GM10847 (cell line): Measurements from ENCODE around the gene BAIAP3.

Experiments used
- POLR2A ChIP-seq: IDR thresholded peaks from 2 replicates; pipeline ENCODE4 v1.6.1; 2011; ENCODE audit not compliant: insufficient read length; ENCODE audit errors: extremely low read depth

BAIAP3 gene

GRCh38 chr16:1324286-1324826 lies 9.1 kb upstream of the BAIAP3 start:
- TF ChIP-seq POLR2A, result no peak

DNA sequence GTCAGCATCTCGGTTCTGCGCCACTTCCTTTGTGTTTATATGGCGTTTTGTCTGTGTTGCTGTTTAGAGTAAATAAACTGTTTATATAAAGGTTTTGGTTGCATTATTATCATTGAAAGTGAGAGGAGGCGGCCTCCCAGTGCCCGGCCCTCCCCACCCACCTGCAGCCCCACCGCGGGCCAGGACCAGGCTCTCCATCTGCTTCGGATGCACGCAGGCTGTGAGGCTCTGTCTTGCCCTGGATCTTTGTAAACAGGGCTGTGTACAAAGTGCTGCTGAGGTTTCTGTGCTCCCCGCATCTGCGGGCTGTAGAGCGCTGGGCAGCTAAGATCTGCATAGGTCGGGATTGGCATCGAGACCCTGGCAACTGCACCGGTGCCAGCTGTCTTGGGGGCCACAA lies 8.2 kb upstream of the BAIAP3 start:
- TF ChIP-seq POLR2A, result no peak

- TF ChIP-seq POLR2A, result no peak
Observed at GRCh38 chr16:1325673-1326371, 7.6 kb upstream of the BAIAP3 start.

DNA sequence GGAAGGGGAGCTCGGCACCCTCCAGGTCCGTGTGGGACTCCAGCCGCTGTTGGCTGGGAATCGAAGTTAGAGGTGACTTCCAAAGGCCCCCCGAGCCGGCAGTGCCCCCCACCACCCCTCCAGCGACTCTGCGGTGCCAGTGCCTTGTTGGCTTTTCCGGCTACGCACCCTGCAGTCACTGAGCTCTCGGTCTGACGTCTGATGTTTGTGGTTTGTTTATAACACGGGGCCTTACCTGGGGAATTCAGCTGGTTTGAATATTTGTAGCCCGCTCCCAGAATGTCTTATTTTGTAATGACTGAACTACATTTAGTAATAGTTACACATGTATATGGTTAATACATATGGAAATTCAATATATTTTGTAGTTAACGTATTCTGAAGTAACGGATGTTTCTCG lies 7.1 kb upstream of the BAIAP3 start:
- TF ChIP-seq POLR2A, result no peak

- TF ChIP-seq POLR2A, result no peak
Observed at GRCh38 chr16:1326946-1327618, 6.4 kb upstream of the BAIAP3 start.

DNA sequence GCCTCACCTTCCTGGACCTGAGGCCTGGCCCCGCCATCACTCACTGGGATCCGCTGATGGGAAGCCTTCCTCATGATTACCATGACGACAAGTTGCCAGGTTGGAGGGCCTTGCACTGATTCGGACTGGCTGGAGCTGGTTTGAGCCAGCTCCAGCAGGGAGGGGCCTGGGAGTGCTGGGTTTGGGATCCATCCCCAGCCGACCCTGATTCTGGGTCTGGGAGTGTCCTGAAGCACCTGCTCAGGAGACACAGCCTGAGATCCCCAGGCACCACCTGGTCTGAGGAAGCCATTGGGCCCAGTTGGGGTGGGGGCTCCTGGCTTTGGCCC lies 5.9 kb upstream of the BAIAP3 start:
- no peak for TF ChIP-seq POLR2A

DNA sequence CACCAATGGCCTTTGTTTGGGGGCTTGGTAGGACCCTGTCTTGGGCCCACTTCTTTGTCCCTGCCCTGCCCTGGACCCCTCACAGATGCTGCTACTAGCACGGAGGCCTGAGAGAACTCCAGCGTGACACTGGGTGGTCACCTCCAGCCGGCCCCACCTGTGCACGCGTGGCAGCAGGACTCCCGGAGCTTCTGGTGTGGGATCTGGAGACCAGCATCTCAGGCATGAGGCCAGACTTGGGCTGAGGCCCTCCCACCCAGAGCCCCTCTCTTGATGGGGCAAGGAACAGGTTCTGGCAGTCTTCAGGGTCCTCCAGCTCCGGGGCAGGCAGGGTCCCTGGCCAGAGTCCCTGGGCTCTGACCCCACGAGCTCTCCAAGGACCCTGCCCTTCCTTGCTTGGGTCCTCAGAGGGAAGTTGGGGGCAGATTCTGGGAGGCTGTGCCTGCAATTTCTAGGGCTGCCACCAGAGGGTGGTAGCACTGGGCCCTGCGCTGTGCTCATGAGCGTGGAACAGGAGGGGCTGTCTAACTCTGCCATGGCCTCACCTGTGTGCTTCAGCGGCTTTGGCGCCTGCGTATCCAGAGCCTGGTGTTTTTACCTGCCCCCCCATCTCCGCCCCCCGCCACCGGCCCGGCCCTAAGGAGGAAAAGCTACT lies 3.1 kb upstream of the BAIAP3 start:
- no peak for TF ChIP-seq POLR2A

- TF ChIP-seq POLR2A, result no peak
Observed at GRCh38 chr16:1330931-1331711, 2.3 kb upstream of the BAIAP3 start.

DNA sequence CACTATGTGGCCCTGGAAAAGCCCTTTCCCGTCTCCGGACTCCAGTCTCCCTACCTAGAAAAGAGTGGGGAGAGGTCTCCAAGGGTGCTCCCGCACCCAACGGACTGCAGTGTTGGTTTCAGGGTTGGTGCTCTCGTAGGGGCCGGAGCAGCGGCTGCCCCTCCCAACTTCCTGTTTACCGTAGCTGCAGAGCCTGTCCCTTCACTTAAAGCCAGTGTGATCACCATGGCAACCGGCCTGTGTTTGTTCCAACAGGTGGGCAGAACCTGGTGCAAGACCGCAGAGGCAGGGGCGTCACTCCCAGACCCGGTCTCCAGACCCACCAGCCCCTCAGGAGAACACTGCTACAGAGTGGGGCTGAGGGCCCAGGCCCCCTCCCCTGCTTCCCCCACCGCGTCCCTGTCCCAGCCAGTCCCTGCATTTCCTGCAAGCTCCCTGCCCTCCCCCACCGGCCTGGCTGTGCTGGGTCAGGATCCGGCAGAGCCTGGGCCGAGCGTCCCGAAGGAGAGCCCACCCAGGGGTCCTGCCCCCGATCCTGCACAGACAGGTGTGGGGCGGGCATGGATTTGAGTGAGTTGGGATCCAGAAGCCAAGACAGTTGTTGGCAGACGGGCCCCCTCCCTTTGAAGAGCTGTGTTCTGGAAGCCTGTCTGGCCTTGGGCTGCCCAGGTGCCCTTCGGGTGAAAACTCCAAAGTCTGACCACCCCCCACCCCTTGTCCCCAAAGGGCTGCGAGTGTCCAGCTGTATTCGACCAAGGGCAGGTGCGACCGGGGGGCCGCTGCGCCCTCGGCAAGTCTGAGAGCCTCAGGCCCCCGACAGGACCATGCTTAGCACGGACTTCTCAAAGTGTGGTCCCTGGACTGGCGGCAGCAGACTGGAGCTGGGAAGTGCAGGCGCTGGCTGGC lies 1.5 kb upstream of the BAIAP3 start:
- TF ChIP-seq POLR2A, result no peak

DNA sequence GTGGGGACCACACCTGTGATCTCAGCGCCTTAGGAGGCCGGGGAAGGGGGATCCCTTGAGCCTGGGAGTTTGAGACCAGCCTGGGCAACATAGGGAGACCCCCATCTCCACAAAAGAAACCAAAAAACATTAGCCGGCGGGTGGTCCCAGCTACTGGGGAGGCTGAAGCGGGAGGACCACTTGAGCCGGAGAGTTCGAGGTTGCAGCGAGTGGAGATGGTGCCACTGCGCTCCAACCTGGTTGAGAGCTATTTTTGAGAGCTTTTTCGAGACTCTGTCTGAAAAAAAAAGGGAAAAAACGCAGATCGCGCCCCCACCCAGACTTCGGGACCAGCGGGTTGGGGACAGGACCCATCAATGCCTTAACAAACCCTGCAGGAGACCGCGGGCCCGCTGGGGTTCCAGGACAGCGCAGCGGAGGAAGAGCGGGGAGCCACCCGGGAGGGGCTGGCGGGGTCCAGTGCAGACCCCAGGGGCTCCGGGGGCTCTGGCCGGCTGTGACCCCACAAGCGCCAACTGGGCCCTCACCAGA lies 762 bp upstream of the BAIAP3 start:
- TF ChIP-seq POLR2A, result no peak

- TF ChIP-seq POLR2A, result no peak
Observed at GRCh38 chr16:1333854-1334700, 632 bp downstream of the BAIAP3 start.

DNA sequence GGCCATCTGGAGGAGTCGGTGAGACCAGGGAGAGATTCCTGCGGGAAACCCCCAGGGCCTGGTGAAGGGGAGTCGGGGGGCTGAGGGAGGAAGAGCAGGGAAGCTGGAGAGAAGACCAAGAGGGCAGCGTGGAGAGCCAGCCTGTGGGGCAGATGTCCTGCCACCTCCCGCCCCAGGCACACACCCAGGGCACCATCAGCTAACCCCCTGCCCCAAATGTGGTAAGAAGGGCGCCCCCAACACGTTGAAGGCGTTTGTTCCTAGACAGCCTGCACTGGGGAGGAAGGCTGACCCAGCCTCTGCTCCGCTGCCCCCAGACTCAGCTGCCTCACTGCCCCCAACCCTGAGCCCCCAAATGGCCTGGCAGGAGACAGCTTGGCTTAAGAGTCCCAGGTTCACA lies 1.3 kb downstream of the BAIAP3 start:
- no peak for TF ChIP-seq POLR2A

DNA sequence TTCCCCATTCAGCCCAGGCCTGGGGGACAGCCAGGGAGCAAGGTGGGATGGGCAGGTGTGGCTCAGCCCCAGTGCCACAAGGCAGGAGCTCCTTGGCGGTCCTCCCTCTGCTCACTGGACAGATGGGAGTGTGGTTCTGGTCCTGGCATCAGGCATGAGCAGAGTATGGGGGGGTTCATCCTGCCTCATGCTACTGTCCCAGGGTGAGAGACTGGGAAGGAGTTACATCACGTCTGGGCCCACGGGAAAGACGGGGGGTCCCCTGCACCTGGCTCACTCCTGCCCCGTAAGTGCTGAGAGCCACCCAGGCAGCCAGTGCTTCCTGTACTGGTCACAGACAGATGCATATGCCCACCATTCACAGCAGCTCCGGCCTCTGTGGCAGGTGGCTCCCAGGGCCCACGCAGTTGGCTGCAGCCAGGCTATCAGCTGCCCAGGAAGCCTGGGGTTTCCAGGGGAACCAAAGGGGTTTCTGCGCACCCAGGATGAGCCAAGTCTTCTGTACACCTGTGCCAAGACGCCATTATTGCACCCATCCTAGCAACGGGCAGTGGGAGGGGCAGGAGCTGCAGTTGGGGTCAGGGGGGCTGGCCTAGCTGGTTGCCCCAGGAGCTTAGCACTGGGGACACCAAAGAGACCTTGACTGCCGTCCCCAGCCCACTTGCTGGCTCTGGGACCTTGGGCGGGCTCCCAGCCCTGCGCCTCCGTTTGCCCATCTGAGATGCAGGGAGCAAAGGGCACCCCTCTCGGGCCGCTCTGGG lies 1.9 kb downstream of the BAIAP3 start:
- TF ChIP-seq POLR2A, result no peak

GRCh38 chr16:1335996-1336395 lies 2.6 kb downstream of the BAIAP3 start:
- TF ChIP-seq POLR2A, result no peak
